ENCODE measurements around the gene FADS3. TPM values are rescaled to one million over a fixed set of nuclear protein-coding genes. Genes with fewer than 3 reads are reported as not detected.

The FADS3 gene
- polyA plus RNA-seq, 4 donors: 16.2 to 21.5 (median 16.8) TPM

- DNase-seq (ENCODE audit: low read depth in 4 of 4, low spot score in 2 of 4): no peak
Measured at GRCh38 chr11:61862714-61863547, 28.4 kb downstream of the FADS3 start.

- DNase-seq (ENCODE audit: low read depth in 4 of 4, low spot score in 2 of 4): no peak
Measured at GRCh38 chr11:61861634-61862033, 29.7 kb downstream of the FADS3 start.

- DNase-seq (ENCODE audit: low read depth in 4 of 4, low spot score in 2 of 4): no peak
Measured at GRCh38 chr11:61860054-61860903, 31.1 kb downstream of the FADS3 start.

- DNase-seq (ENCODE audit: low read depth in 4 of 4, low spot score in 2 of 4): no peak
Measured at GRCh38 chr11:61855939-61856680, 35.2 kb downstream of the FADS3 start.

GRCh38 chr11:61854966-61855714 is 36.2 kb downstream of the FADS3 start:
- DNase-seq (ENCODE audit: low read depth in 4 of 4, low spot score in 2 of 4): no peak

- no peak for DNase-seq (ENCODE audit: low read depth in 4 of 4, low spot score in 2 of 4)
Measured at GRCh38 chr11:61854206-61854895, 37.0 kb downstream of the FADS3 start.

- no peak for DNase-seq (ENCODE audit: low read depth in 4 of 4, low spot score in 2 of 4)
Measured at GRCh38 chr11:61853698-61854169, 37.6 kb downstream of the FADS3 start.

GRCh38 chr11:61851900-61852295 is 39.4 kb downstream of the FADS3 start:
- DNase-seq (ENCODE audit: low read depth in 4 of 4, low spot score in 2 of 4): no peak

- no peak for DNase-seq (ENCODE audit: low read depth in 4 of 4, low spot score in 2 of 4)
Measured at GRCh38 chr11:61851113-61851899, 40.0 kb downstream of the FADS3 start.

- DNase-seq (ENCODE audit: low read depth in 4 of 4, low spot score in 2 of 4): no peak
Measured at GRCh38 chr11:61850687-61851086, 40.7 kb downstream of the FADS3 start.

GRCh38 chr11:61848631-61849030 is 42.7 kb downstream of the FADS3 start:
- DNase-seq (ENCODE audit: low read depth in 4 of 4, low spot score in 2 of 4): no peak

GRCh38 chr11:61847914-61848581 is 43.3 kb downstream of the FADS3 start:
- no peak for DNase-seq (ENCODE audit: low read depth in 4 of 4, low spot score in 2 of 4)

GRCh38 chr11:61846362-61847020 is 44.9 kb downstream of the FADS3 start:
- no peak for DNase-seq (ENCODE audit: low read depth in 4 of 4, low spot score in 2 of 4)

GRCh38 chr11:61844909-61845565 is 46.3 kb downstream of the FADS3 start:
- DNase-seq (ENCODE audit: low read depth in 4 of 4, low spot score in 2 of 4): no peak

GRCh38 chr11:61842528-61842820 is 48.9 kb downstream of the FADS3 start:
- DNase-seq (ENCODE audit: low read depth in 4 of 4, low spot score in 2 of 4): no peak

- DNase-seq (ENCODE audit: low read depth in 4 of 4, low spot score in 2 of 4): no peak
Measured at GRCh38 chr11:61841636-61842527, 49.5 kb downstream of the FADS3 start.
